SK-N-MC (cell line): Measurements from ENCODE around the gene C10orf143.

Experiments
- EZH2 ChIP-seq: fragments of 200-600 bp; sonication (generic); IDR thresholded peaks from one replicate; pipeline ENCODE4 v1.6.1; 2017; ENCODE audit warnings: antibody characterized with exemption
- FOXP2 ChIP-seq: optimal IDR thresholded peaks from 2 replicates; pipeline ENCODE3; 2011; ENCODE audit warnings: mild to moderate bottlenecking, moderate library complexity; ENCODE audit not compliant: insufficient read depth; ENCODE audit errors: extremely low read length, control extremely low read depth
- POLR2AphosphoS5 ChIP-seq: IDR thresholded peaks from 2 replicates; pipeline ENCODE4 v1.6.1; 2012; ENCODE audit warnings: mild to moderate bottlenecking, low read depth, low read length, borderline replicate concordance

DNA sequence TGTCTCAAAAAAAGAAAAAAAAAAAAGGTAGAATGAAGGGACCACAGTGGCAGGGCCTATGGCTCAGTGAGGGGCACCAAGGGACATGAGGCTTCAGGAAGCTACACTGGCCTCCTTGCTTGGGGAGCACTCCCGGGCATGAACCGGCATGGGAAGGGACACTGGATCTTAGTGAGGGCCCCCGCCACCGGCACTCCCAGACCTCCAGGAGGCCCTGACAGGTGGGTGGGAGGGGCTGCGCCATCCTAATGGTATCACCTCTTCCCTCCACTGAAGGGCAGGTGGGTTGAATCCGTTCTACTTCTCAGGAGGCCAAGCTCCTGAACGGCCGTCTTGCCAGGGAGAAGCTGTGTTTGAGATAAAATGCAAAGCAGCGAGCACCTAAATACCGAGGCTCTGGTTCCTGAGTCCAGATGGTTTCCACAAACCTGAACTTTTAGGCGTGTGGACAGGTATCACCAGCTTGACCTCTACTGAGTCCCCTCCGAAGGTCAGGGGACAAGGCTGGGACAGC lies 69.8 kb downstream of the C10orf143 start:
- TF ChIP-seq POLR2AphosphoS5 (no peak), EZH2 (no peak), FOXP2 (no peak)
